Measurements from ENCODE around the gene PARP1. TPM values are rescaled to one million over a fixed set of nuclear protein-coding genes. Genes with fewer than 3 reads are reported as not detected.

Gene PARP1
- total RNA-seq, 4 donors from 2014 or later, result 62.3 to 76.9 (median 63.4) TPM

- DNase-seq (ENCODE audit: low spot score) (no peak), ATAC-seq (ENCODE audit: low FRiP score) (no peak)
- TF ChIP-seq CTCF (IDR thresholded peaks at IDR 0.05), result no peak
These were observed 82.7 kb downstream of the PARP1 start for GRCh38 chr1:226325178-226325577.

- DNase-seq (ENCODE audit: low spot score), result no peak
- no peak for ATAC-seq (ENCODE audit: low FRiP score)
These were observed 83.4 kb downstream of the PARP1 start for GRCh38 chr1:226324479-226324878.

GRCh38 chr1:226322986-226323385 is 84.9 kb downstream of the PARP1 start:
- ATAC-seq (ENCODE audit: low FRiP score) (no peak), DNase-seq (ENCODE audit: low spot score) (no peak)
- TF ChIP-seq CTCF (IDR thresholded peaks at IDR 0.05), result no peak

More at GRCh38 chr1:226324479-226324878, 83.4 kb downstream of the PARP1 start:
- TF ChIP-seq CTCF (IDR thresholded peaks at IDR 0.05), result no peak

- no peak for ATAC-seq (ENCODE audit: low FRiP score)
- DNase-seq (ENCODE audit: low spot score), result no peak
- no peak for TF ChIP-seq CTCF (IDR thresholded peaks at IDR 0.05)
These were observed 87.0 kb downstream of the PARP1 start for GRCh38 chr1:226320930-226321329.

- DNase-seq (ENCODE audit: low spot score), result no peak
- no peak for ATAC-seq (ENCODE audit: low FRiP score)
- no peak for TF ChIP-seq CTCF (IDR thresholded peaks at IDR 0.05)
These were observed 89.4 kb downstream of the PARP1 start for GRCh38 chr1:226318471-226318870.

GRCh38 chr1:226314055-226314454 is 93.8 kb downstream of the PARP1 start:
- DNase-seq (ENCODE audit: low spot score) (no peak), ATAC-seq (ENCODE audit: low FRiP score) (no peak)
- TF ChIP-seq CTCF (IDR thresholded peaks at IDR 0.05), result no peak

GRCh38 chr1:226312065-226312464 is 95.8 kb downstream of the PARP1 start:
- DNase-seq (ENCODE audit: low spot score) (no peak), ATAC-seq (ENCODE audit: low FRiP score) (no peak)
- TF ChIP-seq CTCF (IDR thresholded peaks at IDR 0.05), result no peak

Data from omental fat pad (tissue), 4 donors.